WI38 (cell line): ENCODE data around the gene PAK2.
A peak's percentile ranks its signal among the peaks of the same experiment; 100 is the strongest.
"Not testable (repeated sequence)": the region's sequence is repeated elsewhere in the genome, so short reads cannot be mapped to it uniquely, and the experiment has no call there.

ENCODE experiments used
- H3K4me3 ChIP-seq: 2 replicates; pipeline ENCODE4 v1.5.1; 2011; ENCODE audit warnings: low read depth, mild to moderate bottlenecking, control low read depth, low read length
- CTCF ChIP-seq: IDR thresholded peaks from 2 replicates; pipeline ENCODE4 v1.5.1; 2012; ENCODE audit warnings: low read depth, mild to moderate bottlenecking, control low read depth, low read length

The PAK2 gene

DNA sequence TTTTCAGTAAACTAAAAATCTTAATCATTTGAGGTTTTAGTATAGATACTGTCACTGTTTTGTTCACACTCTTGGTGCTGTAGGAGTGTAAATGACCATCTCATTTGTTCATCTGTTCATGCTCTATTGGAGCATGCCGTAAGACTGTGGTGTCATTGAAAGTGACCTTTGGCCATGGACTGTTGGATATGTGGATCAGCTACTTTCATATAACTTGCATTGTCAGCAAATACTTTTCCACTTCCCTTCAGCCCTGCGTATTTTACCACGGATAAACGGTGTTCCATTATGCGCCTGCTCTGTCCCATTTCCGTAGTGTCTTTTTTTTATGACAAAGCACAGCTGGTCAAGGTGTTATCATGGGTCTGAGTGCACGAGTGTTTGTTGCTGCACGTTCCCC, 95.4 kb downstream of the PAK2 start:
- TF ChIP-seq CTCF: no peak
- no peak overlapping the region for H3K4me3 ChIP-seq

DNA sequence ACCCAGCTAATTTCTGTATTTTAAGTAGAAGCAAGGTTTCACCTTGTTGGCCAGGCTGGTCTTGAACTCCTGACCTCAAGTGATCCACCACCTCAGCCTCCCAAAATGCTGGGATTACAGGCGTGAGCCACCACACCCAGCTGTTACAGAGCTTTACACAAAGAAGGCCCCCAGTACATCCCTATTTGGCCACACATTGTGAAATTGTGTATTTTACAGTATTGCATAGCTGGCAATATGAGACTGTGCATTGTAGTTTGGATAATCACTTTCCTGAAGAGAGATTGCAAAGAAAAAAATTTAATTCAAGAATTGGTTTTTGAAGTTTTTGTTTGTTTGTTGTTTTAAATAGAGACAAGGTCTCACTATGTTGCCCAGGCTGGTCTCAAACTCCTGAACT, 97.0 kb downstream of the PAK2 start:
- not testable (repeated sequence) for H3K4me3 ChIP-seq

GRCh38 chr3:196837819-196838420, 98.3 kb downstream of the PAK2 start:
- TF ChIP-seq CTCF: peak; percentile 86
- no peak overlapping the region for H3K4me3 ChIP-seq

- not testable (repeated sequence) for H3K4me3 ChIP-seq
Observed at GRCh38 chr3:196839351-196839750, 99.7 kb downstream of the PAK2 start.

GRCh38 chr3:196842567-196843434, 103.1 kb downstream of the PAK2 start:
- no peak overlapping the region for H3K4me3 ChIP-seq

DNA sequence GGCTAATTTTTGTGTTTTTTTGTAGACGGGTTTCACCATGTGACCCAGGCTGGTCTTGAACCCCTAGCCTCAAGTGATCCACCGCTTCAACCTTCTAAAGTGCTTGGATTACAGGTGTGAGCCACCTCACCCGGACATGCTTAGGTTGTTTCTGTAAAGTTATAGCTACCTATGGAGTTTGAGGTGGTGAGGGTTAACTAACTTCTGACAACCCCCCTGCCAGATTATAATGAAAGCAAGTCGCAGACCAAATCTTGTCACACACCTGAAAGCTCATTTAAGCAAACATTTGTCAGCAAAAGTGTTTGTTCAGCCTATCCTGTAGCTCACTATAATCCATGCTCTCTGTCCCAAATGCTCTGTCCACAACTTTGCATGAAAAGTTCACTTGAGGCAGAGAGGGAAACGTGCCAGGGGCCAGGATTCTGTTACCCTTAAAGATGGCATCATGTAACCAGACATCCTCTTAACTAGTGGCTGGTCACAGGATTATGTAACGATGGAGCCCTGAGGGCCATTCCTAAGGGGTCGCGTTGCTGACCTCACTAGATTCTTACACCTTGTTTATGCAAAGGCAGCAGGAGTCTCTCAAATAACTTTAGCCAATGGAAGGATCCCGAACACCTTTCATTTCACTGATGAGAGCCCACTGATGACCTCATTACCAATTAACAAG, 103.9 kb downstream of the PAK2 start:
- TF ChIP-seq CTCF: no peak
- H3K4me3 ChIP-seq: no peak overlapping the region

More at GRCh38 chr3:196842567-196843434, 103.1 kb downstream of the PAK2 start:
- TF ChIP-seq CTCF: no peak

DNA sequence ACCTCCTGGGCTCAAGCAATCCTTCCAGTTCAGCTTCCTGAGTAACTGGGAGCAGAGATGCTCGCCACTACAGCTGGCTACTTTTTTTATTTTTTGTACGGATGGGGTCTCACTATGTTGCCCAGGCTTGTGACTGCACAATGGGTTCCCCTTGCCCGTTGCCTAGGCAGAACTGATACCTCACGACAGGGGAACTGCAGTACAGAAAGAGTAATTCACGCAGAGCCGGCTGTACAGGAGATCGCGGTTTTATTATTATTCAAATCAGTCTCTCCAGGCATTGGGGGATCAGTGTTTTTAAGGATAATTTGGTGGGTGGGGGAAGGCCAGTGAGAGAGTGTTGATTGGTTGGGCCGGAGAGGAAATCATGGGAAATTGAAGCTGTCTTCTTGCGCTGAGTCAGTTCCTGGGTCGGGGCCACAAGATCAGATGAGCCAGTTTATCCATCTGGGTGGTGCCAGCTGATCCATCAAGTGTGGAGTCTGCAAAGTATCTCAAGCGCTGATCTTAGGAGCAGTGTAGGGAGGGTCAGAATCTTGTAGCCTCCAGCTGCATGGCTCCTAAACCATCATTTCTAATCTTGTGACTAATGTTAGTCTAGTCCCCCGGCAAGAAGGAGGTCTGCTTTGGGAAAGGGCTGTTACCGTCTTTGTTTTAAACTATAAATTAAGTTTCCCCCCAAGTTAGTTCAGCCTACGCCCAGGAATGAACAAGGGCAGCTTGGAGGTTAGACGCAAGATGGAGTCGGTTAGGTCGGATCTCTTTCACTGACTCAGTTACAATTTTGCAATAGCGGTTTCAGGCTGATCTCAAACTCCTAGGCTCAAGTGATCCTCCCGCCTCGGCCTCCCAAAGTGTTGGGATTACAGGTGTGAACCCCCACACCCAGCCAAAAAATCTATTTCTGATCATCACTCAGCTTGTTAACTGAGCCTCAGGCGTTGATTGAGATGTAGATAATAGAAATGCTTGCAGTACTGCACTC, 104.9 kb downstream of the PAK2 start:
- H3K4me3 ChIP-seq: not testable (repeated sequence)

DNA sequence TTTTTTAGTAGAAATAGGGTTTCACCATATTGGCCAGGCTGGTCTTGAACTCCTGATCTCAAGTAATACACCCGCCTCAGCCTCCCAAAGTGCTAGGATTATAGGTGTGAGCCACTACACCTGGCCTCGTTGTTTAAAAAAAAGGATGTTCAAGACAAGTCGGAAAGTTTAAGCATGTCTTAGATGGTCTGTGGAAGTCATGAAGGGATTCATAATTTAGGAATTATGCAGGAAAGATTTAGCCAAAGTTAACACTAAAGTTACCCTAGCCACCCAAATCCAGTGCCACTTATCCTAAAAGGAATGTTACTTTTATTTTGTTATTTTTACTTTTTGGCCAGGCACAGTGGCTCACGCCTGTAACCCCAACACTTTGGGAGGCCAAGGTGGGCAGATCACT, 108.7 kb downstream of the PAK2 start:
- not testable (repeated sequence) for H3K4me3 ChIP-seq
